RCC 7860 (cell line): ENCODE data around the gene ISYNA1.

ENCODE experiments used
- DNase-seq: peaks from one replicate; pipeline ENCODE4 v3.0.0-alpha.2; 2015; ENCODE audit warnings: low spot score
- FAIRE-seq: peaks from 2 replicates; lab custom pipeline; 2012; peaks lifted over from hg19 to GRCh38; lab: Jason Lieb, UNC

The ISYNA1 gene

GRCh38 chr19:18433015-18433691, 4.8 kb downstream of the ISYNA1 start:
- DNase-seq = no peak

GRCh38 chr19:18432275-18433014, 5.5 kb downstream of the ISYNA1 start:
- DNase-seq (no peak), FAIRE-seq (no peak)

More at GRCh38 chr19:18433015-18433691, 4.8 kb downstream of the ISYNA1 start:
- no peak for FAIRE-seq

- no peak for DNase-seq
- FAIRE-seq = no peak
These were observed 6.4 kb downstream of the ISYNA1 start for GRCh38 chr19:18431351-18432197.

GRCh38 chr19:18430417-18431144, 7.4 kb downstream of the ISYNA1 start:
- FAIRE-seq = no peak

GRCh38 chr19:18429717-18430416, 8.1 kb downstream of the ISYNA1 start:
- no peak for DNase-seq
- no peak for FAIRE-seq

More at GRCh38 chr19:18430417-18431144, 7.4 kb downstream of the ISYNA1 start:
- no peak for DNase-seq

- DNase-seq (no peak), FAIRE-seq (no peak)
These were observed 8.9 kb downstream of the ISYNA1 start for GRCh38 chr19:18428787-18429674.

GRCh38 chr19:18428173-18428786, 9.7 kb downstream of the ISYNA1 start:
- FAIRE-seq = no peak
- no peak for DNase-seq

- FAIRE-seq (no peak), DNase-seq (no peak)
These were observed 10.2 kb downstream of the ISYNA1 start for GRCh38 chr19:18427743-18428113.

GRCh38 chr19:18427080-18427742, 10.7 kb downstream of the ISYNA1 start:
- no peak for FAIRE-seq
- DNase-seq = no peak

GRCh38 chr19:18426416-18426767, 11.5 kb downstream of the ISYNA1 start:
- no peak for DNase-seq
- FAIRE-seq = no peak

- FAIRE-seq (no peak), DNase-seq (no peak)
These were observed 12.2 kb downstream of the ISYNA1 start for GRCh38 chr19:18425515-18426415.

GRCh38 chr19:18424890-18425514, 12.9 kb downstream of the ISYNA1 start:
- DNase-seq = no peak
- FAIRE-seq = no peak

- DNase-seq (no peak), FAIRE-seq (no peak)
These were observed 13.6 kb downstream of the ISYNA1 start for GRCh38 chr19:18424122-18424889.

GRCh38 chr19:18423258-18424020, 14.5 kb downstream of the ISYNA1 start:
- DNase-seq (no peak), FAIRE-seq (no peak)

- FAIRE-seq = no peak
These were observed 15.3 kb downstream of the ISYNA1 start for GRCh38 chr19:18422530-18423191.

More at GRCh38 chr19:18422530-18423191, 15.3 kb downstream of the ISYNA1 start:
- DNase-seq = no peak
